ENCODE data around the gene KCND1. TPM values are rescaled to one million over a fixed set of nuclear protein-coding genes. Genes with fewer than 3 reads are reported as not detected.
"Not testable (repeated sequence)": the region's sequence is repeated elsewhere in the genome, so short reads cannot be mapped to it uniquely, and the experiment has no call there.

KCND1 gene
- polyA plus RNA-seq, 3 donors: 4.9 TPM; not detected in 2

GRCh38 chrX:48981178-48981577 is 9.5 kb upstream of the KCND1 start:
- peaks cover 65 to 84% of the 10 kb centered on the region in 2 donors for H3K36me3 ChIP-seq (replicated peaks in 1 of 2; ENCODE audit: control insufficient read depth in 1 of 2, insufficient read depth in 2 of 2, low read length in 2 of 2)

GRCh38 chrX:48980341-48980740 is 8.7 kb upstream of the KCND1 start:
- H2AFZ ChIP-seq (ENCODE audit: insufficient read depth, low read depth, low read length, poor library complexity, severe bottlenecking); H3K79me2 ChIP-seq (ENCODE audit: insufficient read depth, low read length); H3K27me3 ChIP-seq (ENCODE audit: control insufficient read depth in 2 of 2, insufficient read depth in 2 of 2, low read length in 2 of 2); H3K4me1 ChIP-seq (ENCODE audit: control insufficient read depth in 1 of 2, insufficient read depth in 2 of 2, low read length in 2 of 2); H3K27ac Mint-ChIP-seq; intact Hi-C loops (cut with micrococcal nuclease); H3K27me3 Mint-ChIP-seq (ENCODE audit: low read depth in 3 of 3); H3K27ac ChIP-seq (ENCODE audit: low read depth in 1 of 2, low read length in 2 of 2); H3K9me3 ChIP-seq (replicated peaks in 1 of 2; ENCODE audit: control insufficient read depth in 1 of 2, insufficient read depth in 1 of 2, low read length in 2 of 2); H3K9ac ChIP-seq (ENCODE audit: insufficient read depth, low read length, poor library complexity, severe bottlenecking); H3K4me3 ChIP-seq (replicated peaks in 1 of 3; ENCODE audit: low read depth in 2 of 3, low read length in 3 of 3); H4K20me1 ChIP-seq (ENCODE audit: insufficient read depth, low read length); H3K4me1 Mint-ChIP-seq; H3K4me2 ChIP-seq (replicated peaks; ENCODE audit: extremely low read depth, low read length, poor library complexity, severe bottlenecking); DNase-seq; H3K4me3 Mint-ChIP-seq; H3K9me3 Mint-ChIP-seq: not testable (repeated sequence)
- H3K36me3 ChIP-seq (replicated peaks in 1 of 2; ENCODE audit: control insufficient read depth in 1 of 2, insufficient read depth in 2 of 2, low read length in 2 of 2): peaks cover 69 to 88% of the 10 kb centered on the region in 2 donors
- 100% methylated on average over 1 of the region's 10 CpGs for WGBS (ENCODE audit: insufficient coverage)
- peaks cover 66 to 85% of the 10 kb centered on the region in 2 donors for H3K36me3 Mint-ChIP-seq

More at GRCh38 chrX:48981178-48981577, 9.5 kb upstream of the KCND1 start:
- no peak for TF ChIP-seq CTCF (IDR thresholded peaks at IDR 0.05)
- no peak for DNase-seq
- Histone ChIP-seq H3K27ac (ENCODE audit: low read depth in 1 of 2, low read length in 2 of 2) (no peak overlapping the region), H3K27me3 (ENCODE audit: control insufficient read depth in 2 of 2, insufficient read depth in 2 of 2, low read length in 2 of 2) (no peaks in the 10 kb centered on the region), H3K4me1 (ENCODE audit: control insufficient read depth in 1 of 2, insufficient read depth in 2 of 2, low read length in 2 of 2) (no peaks in the 10 kb centered on the region), H3K9me3 (replicated peaks in 1 of 2; ENCODE audit: control insufficient read depth in 1 of 2, insufficient read depth in 1 of 2, low read length in 2 of 2) (no peaks in the 10 kb centered on the region), H3K79me2 (ENCODE audit: insufficient read depth, low read length) (no peaks in the 10 kb centered on the region), H3K4me2 (replicated peaks; ENCODE audit: extremely low read depth, low read length, poor library complexity, severe bottlenecking) (no peak overlapping the region), H3K9ac (ENCODE audit: insufficient read depth, low read length, poor library complexity, severe bottlenecking) (no peak overlapping the region), H4K20me1 (ENCODE audit: insufficient read depth, low read length) (peaks cover 8% of the 10 kb centered on the region), H3K4me3 (replicated peaks in 1 of 3; ENCODE audit: low read depth in 2 of 3, low read length in 3 of 3) (no peak overlapping the region), H2AFZ (ENCODE audit: insufficient read depth, low read depth, low read length, poor library complexity, severe bottlenecking) (no peak overlapping the region)
- peaks cover 61 to 82% of the 10 kb centered on the region in 2 donors for H3K36me3 Mint-ChIP-seq
- no peak overlapping the region for H3K4me3 Mint-ChIP-seq
- H3K9me3 Mint-ChIP-seq: peaks cover 0 to 4% (median 0%) of the 10 kb centered on the region in 7 donors
- intact Hi-C loops (cut with micrococcal nuclease): no loop called here
- peaks cover 0 to 8% (median 0%) of the 10 kb centered on the region in 3 donors for H3K27me3 Mint-ChIP-seq (ENCODE audit: low read depth in 3 of 3)
- H3K4me1 Mint-ChIP-seq: no peaks in the 10 kb centered on the region
- H3K27ac Mint-ChIP-seq: peak overlapping the region in 1 of 7 donors; percentile 16
- no CpG with 5 or more reads among the region's 10 CpGs for WGBS (ENCODE audit: insufficient coverage)
